ENCODE measurements around the gene PRKAG3.

DNA sequence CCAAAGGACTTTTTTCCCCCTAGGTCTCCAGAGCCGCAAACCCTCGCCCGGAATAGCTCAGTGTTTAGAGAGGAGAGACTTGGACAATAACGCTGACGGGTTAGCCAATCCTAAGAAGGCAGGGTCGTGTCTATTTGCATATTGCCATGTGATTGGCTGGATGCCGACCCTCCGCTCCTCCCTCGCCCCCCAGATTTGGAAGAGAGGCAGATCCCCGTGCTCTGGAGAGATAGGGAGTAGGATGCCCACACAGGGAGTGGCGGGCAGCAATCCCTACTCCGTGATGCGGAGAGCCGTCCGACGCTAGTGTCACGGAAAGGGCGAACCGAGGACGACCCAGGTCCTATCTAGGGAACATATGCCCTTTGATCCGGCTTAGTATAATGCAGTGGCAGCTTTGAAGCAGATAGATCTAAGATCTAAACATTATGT, 29.4 kb upstream of the PRKAG3 start:
- TF ChIP-seq RAD21 (IDR thresholded peaks at IDR 0.05; ENCODE audit: low read depth) (no peak), EP300 (IDR thresholded peaks at IDR 0.05; ENCODE audit: borderline replicate concordance) (no peak)
- TF ChIP-seq, protein P1, sequence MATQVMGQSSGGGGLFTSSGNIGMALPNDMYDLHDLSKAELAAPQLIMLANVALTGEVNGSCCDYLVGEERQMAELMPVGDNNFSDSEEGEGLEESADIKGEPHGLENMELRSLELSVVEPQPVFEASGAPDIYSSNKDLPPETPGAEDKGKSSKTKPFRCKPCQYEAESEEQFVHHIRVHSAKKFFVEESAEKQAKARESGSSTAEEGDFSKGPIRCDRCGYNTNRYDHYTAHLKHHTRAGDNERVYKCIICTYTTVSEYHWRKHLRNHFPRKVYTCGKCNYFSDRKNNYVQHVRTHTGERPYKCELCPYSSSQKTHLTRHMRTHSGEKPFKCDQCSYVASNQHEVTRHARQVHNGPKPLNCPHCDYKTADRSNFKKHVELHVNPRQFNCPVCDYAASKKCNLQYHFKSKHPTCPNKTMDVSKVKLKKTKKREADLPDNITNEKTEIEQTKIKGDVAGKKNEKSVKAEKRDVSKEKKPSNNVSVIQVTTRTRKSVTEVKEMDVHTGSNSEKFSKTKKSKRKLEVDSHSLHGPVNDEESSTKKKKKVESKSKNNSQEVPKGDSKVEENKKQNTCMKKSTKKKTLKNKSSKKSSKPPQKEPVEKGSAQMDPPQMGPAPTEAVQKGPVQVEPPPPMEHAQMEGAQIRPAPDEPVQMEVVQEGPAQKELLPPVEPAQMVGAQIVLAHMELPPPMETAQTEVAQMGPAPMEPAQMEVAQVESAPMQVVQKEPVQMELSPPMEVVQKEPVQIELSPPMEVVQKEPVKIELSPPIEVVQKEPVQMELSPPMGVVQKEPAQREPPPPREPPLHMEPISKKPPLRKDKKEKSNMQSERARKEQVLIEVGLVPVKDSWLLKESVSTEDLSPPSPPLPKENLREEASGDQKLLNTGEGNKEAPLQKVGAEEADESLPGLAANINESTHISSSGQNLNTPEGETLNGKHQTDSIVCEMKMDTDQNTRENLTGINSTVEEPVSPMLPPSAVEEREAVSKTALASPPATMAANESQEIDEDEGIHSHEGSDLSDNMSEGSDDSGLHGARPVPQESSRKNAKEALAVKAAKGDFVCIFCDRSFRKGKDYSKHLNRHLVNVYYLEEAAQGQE (IDR thresholded peaks at IDR 0.05; ENCODE audit: low read depth): no peak
